ENCODE measurements around the gene IKZF4.

The IKZF4 gene

GRCh38 chr12:56081393-56082347 is 60.8 kb downstream of the IKZF4 start:
- no peak for DNase-seq (ENCODE audit: low read depth in 1 of 2, low spot score in 1 of 2)

GRCh38 chr12:56082382-56082781 is 61.5 kb downstream of the IKZF4 start:
- no peak for DNase-seq (ENCODE audit: low read depth in 1 of 2, low spot score in 1 of 2)

GRCh38 chr12:56082967-56083366 is 62.1 kb downstream of the IKZF4 start:
- no peak for DNase-seq (ENCODE audit: low read depth in 1 of 2, low spot score in 1 of 2)

GRCh38 chr12:56084958-56085543 is 64.2 kb downstream of the IKZF4 start:
- no peak for DNase-seq (ENCODE audit: low read depth in 1 of 2, low spot score in 1 of 2)

DNA sequence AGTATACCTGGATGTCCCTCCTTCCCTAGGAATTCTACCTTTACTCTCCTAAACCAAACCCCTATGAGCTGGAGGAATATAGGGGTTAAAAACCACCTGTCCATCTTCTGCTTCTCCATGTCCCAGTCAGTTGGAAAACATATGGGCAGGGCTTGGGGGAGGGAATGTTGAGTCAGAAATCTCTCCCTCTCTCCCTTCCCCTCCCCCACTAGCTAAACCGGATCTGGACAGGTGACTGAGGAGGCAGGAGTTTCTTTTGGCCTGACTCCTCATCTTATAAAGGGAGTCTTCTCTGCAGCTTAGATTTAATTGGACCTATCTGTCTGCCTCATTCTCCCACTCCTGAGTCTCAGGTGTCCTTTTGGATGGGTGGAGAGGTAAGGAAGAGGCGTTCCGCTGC is 65.3 kb downstream of the IKZF4 start:
- DNase-seq (ENCODE audit: low read depth in 1 of 2, low spot score in 1 of 2): no peak

DNA sequence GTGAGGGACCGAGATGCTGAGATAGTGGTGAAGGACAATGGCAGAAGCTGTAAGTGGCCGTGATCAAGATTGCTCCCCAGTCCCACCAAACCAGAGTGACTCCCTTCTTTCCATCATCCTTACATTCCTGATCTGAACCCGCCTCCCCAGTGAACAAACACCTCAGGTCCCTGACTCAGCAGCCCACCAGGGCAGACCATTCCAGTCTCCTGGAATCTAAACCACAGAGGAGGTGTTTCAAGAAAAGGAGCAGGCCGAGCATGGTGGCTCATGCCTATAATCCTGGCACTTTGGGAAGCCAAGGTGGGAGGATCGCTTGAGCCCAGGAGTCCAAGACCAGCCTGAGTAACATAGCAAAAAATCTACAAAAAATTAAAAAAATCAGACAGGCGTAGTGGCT is 65.8 kb downstream of the IKZF4 start:
- no peak for DNase-seq (ENCODE audit: low read depth in 1 of 2, low spot score in 1 of 2)

GRCh38 chr12:56087220-56087619 is 66.4 kb downstream of the IKZF4 start:
- no peak for DNase-seq (ENCODE audit: low read depth in 1 of 2, low spot score in 1 of 2)
